GM18507 (cell line): ENCODE results near the gene TMIGD2.
"Not testable (repeated sequence)": the region's sequence is repeated elsewhere in the genome, so short reads cannot be mapped to it uniquely, and the experiment has no call there.

Experiments
- DNase-seq: peaks from one replicate; pipeline ENCODE4 v3.0.0; 2011; ENCODE audit warnings: low read depth; ENCODE audit not compliant: insufficient read length; ENCODE audit errors: extremely low spot score
- FAIRE-seq: peaks from 2 replicates; lab custom pipeline; 2011; peaks lifted over from hg19 to GRCh38; lab: Jason Lieb, UNC

TMIGD2 gene

GRCh38 chr19:4277191-4277696, 24.9 kb downstream of the TMIGD2 start:
- DNase-seq (no peak), FAIRE-seq (no peak)

GRCh38 chr19:4274321-4274686, 27.9 kb downstream of the TMIGD2 start:
- not testable (repeated sequence) for DNase-seq, FAIRE-seq

GRCh38 chr19:4272894-4273293, 29.3 kb downstream of the TMIGD2 start:
- no peak for FAIRE-seq

GRCh38 chr19:4268816-4269430, 33.3 kb downstream of the TMIGD2 start:
- FAIRE-seq (no peak), DNase-seq (no peak)

More at GRCh38 chr19:4272894-4273293, 29.3 kb downstream of the TMIGD2 start:
- DNase-seq = no peak

- DNase-seq (no peak), FAIRE-seq (no peak)
These were observed 34.0 kb downstream of the TMIGD2 start for GRCh38 chr19:4267901-4268815.

GRCh38 chr19:4267101-4267900, 34.9 kb downstream of the TMIGD2 start:
- DNase-seq (peak; percentile 37), FAIRE-seq (peak; percentile 57)

GRCh38 chr19:4266253-4267000, 35.8 kb downstream of the TMIGD2 start:
- DNase-seq = no peak
- no peak for FAIRE-seq

- FAIRE-seq (no peak), DNase-seq (no peak)
These were observed 37.4 kb downstream of the TMIGD2 start for GRCh38 chr19:4264812-4265211.

- no peak for FAIRE-seq
These were observed 41.5 kb downstream of the TMIGD2 start for GRCh38 chr19:4260613-4261191.

GRCh38 chr19:4258181-4258580, 44.0 kb downstream of the TMIGD2 start:
- no peak for FAIRE-seq
- no peak for DNase-seq

More at GRCh38 chr19:4260613-4261191, 41.5 kb downstream of the TMIGD2 start:
- DNase-seq = no peak

GRCh38 chr19:4257025-4257424, 45.2 kb downstream of the TMIGD2 start:
- no peak for DNase-seq
- FAIRE-seq = no peak

- DNase-seq (no peak), FAIRE-seq (no peak)
These were observed 45.6 kb downstream of the TMIGD2 start for GRCh38 chr19:4256563-4256962.

- FAIRE-seq (peak; percentile 97), DNase-seq (peak; percentile 99)
These were observed 55.2 kb downstream of the TMIGD2 start, which contains the start of gene YJU2 for GRCh38 chr19:4246767-4247593. YJU2 (plus strand) TSS chr19:4247080; CDS start chr19:4247147, 67 bp downstream.

- not testable (repeated sequence) for FAIRE-seq, DNase-seq
These were observed 56.3 kb downstream of the TMIGD2 start for GRCh38 chr19:4245938-4246337.
